K562 (cell line): ENCODE data around the gene HES3. TPM values are rescaled to one million over a fixed set of nuclear protein-coding genes. Genes with fewer than 3 reads are reported as not detected.
A peak's percentile ranks its signal among the peaks of the same experiment; 100 is the strongest.

Experiments used
- CREB3L1 ChIP-seq: fragments of 450-650 bp; IDR thresholded peaks from 2 replicates; pipeline ENCODE4 v1.6.1; 2014; ENCODE audit warnings: low read depth, mild to moderate bottlenecking, moderate library complexity, borderline replicate concordance
- CREB5 ChIP-seq: fragments of 250-450 bp; sonication (Bioruptor Pico); IDR thresholded peaks from 2 replicates; pipeline ENCODE4 v1.5.0; 2020; ENCODE audit warnings: mild to moderate bottlenecking
- MAX ChIP-seq: sonication (generic); formaldehyde crosslinking; IDR thresholded peaks from 2 replicates; pipeline ENCODE4 v1.9.0; 2022; ENCODE audit warnings: mild to moderate bottlenecking, missing genetic modification reagents
- MITF ChIP-seq: IDR thresholded peaks from 2 replicates; pipeline ENCODE4 v1.6.1; 2014; ENCODE audit warnings: antibody characterized with exemption
- MXD1 ChIP-seq: fragments of 250-450 bp; sonication (Bioruptor Pico); IDR thresholded peaks from 2 replicates; pipeline ENCODE4 v1.8.0; 2021; ENCODE audit warnings: borderline replicate concordance, mild to moderate bottlenecking, moderate library complexity; ENCODE audit not compliant: poor library complexity, severe bottlenecking
- NFIC ChIP-seq: fragments of 450-650 bp; IDR thresholded peaks from 2 replicates; pipeline ENCODE4 v1.6.1; 2017; ENCODE audit warnings: mild to moderate bottlenecking, inconsistent platforms
- NRF1 ChIP-seq, 2 experiments: fragments of 450-650 bp; IDR thresholded peaks in 1 of 2; conservative IDR thresholded peaks in 1 of 2; 2 replicates each; pipeline ENCODE4 v1.6.1; 2014; ENCODE audit warnings: mild to moderate bottlenecking in 2 of 2
- REST ChIP-seq, 2 experiments: fragments of 450-650 bp; formaldehyde crosslinking in 1 of 2; IDR thresholded peaks; 2 replicates each; pipeline versions ENCODE4 v1.4.0 to v1.6.1; 2014 to 2020; ENCODE audit warnings: mild to moderate bottlenecking in 2 of 2, borderline replicate concordance in 1 of 2, low read depth in 1 of 2
- SAFB ChIP-seq: fragments of 200-400 bp; formaldehyde crosslinking; IDR thresholded peaks from 2 replicates; pipeline ENCODE4 v1.6.1; 2017; ENCODE audit warnings: low read depth, low read length, borderline replicate concordance
- TEAD1 ChIP-seq, 2 experiments: fragments of 450-650 bp in 1 of 2; sonication (generic) in 1 of 2; formaldehyde crosslinking; IDR thresholded peaks; 2 replicates each; pipeline versions ENCODE4 v1.4.0 to v1.8.0; 2020 to 2022; ENCODE audit warnings: mild to moderate bottlenecking in 2 of 2, missing genetic modification reagents in 1 of 2
- XRCC4 ChIP-seq: IDR thresholded peaks from one replicate; pipeline ENCODE4 v1.6.1; 2011; ENCODE audit not compliant: insufficient read depth, insufficient read length; ENCODE audit errors: extremely low read depth
- ZFP36 ChIP-seq: fragments of 150-350 bp; IDR thresholded peaks from 2 replicates; pipeline ENCODE4 v1.6.1; 2018; ENCODE audit warnings: low read length, low read depth; ENCODE audit not compliant: partially characterized antibody
- polyA plus RNA-seq, 8 experiments: library from polyadenylated mRNA; depleted of rRNA in 4 of 8; stranded (reverse) in 5 of 8; unstranded in 3 of 8; fragments of >200 nt; fragmentation: Nextera tagmentation in 2 of 8; fragmentation: Illumina TruSeq in 1 of 8; extraction: Ambion mirVana in 2 of 8; extraction: Trizol in 1 of 8; gene quantifications; 2 replicates each; pipeline versions ENCODE4 v1.2.1 to v1.2.3, GENCODE V29; 2011 to 2014; ENCODE audit warnings: inconsistent platforms in 1 of 8, missing spikeins in 1 of 8
- total RNA-seq, 7 experiments: library from RNA; depleted of rRNA in 6 of 7; stranded (reverse); fragments of >200 nt in 6 of 7; fragmentation: Illumina TruSeq in 2 of 7; extraction: Trizol in 2 of 7; gene quantifications; 2 replicates each; pipeline versions ENCODE4 v1.2.1 to v1.2.3, GENCODE V29; 2011 to 2021; ENCODE audit warnings: low replicate concordance in 1 of 7

The HES3 gene
- total and polyA plus RNA-seq, 9 of the 15 experiments (the other 6 are each of a cell fraction or from before 2014, with no cell fraction given) = not detected

GRCh38 chr1:6260961-6261614 is 17.1 kb downstream of the HES3 start, which contains the start of gene GPR153 (continued):
- TF ChIP-seq REST (IDR thresholded peaks at IDR 0.05; ENCODE audit: borderline replicate concordance) = peak; percentile 23; the same call in 1 of the 2 replicates
- TF ChIP-seq REST (CRISPR knock-in tag; IDR thresholded peaks at IDR 0.05; ENCODE audit: low read depth) = no peak
- peak; percentile 5 to 40; a peak in 2 of 4 replicates for TF ChIP-seq NRF1 (conservative IDR thresholded peaks at IDR 0.05 in 1 of 2, IDR thresholded peaks at IDR 0.05 in 1 of 2)
- peak; percentile 38 for TF ChIP-seq NFIC
- TF ChIP-seq MAX (CRISPR knock-in tag) = peak; percentile 26; the same call in 1 of the 2 replicates
- peak; percentile 69 for TF ChIP-seq ZFP36
- no peak for TF ChIP-seq SAFB
- TF ChIP-seq XRCC4 = no peak
- peak; percentile 71; the same call in 1 of the 2 replicates for TF ChIP-seq CREB3L1
- TF ChIP-seq TEAD1 (CRISPR knock-in tag; IDR thresholded peaks at IDR 0.05) = 0 out of 4 replicates have a peak, but pooled peaks of 1 of the 2 experiments have one; percentile 37
- no peak for TF ChIP-seq MITF
- no peak for TF ChIP-seq MXD1 (CRISPR knock-in tag)
- TF ChIP-seq CREB5 (CRISPR knock-in tag) = no peak
